Tongue (tissue), 2 donors: ENCODE results near the gene KCNH2. TPM values are rescaled to one million over a fixed set of nuclear protein-coding genes. Genes with fewer than 3 reads are reported as not detected.
"Not testable (repeated sequence)": the region's sequence is repeated elsewhere in the genome, so short reads cannot be mapped to it uniquely, and the experiment has no call there.

Experiments used
- DNase-seq: peaks from one replicate; pipeline ENCODE4 v3.0.0-alpha.2; 2015
- total RNA-seq: library from RNA; depleted of rRNA; stranded (reverse); fragments of >200 nt; gene quantifications from one replicate; pipeline ENCODE4 v1.2.3, GENCODE V29; 2014

KCNH2 gene
- total RNA-seq, 1 donor from 2014 or later, result 16.5 TPM

- DNase-seq, result not testable (repeated sequence)
Measured at GRCh38 chr7:151011616-151012015, 33.5 kb upstream of the KCNH2 start.

- DNase-seq, result no peak
Measured at GRCh38 chr7:151011097-151011409, 32.9 kb upstream of the KCNH2 start.

GRCh38 chr7:151010307-151011096, 32.4 kb upstream of the KCNH2 start:
- no peak for DNase-seq

- no peak for DNase-seq
Measured at GRCh38 chr7:151010037-151010306, 31.9 kb upstream of the KCNH2 start.

GRCh38 chr7:151009327-151010036, 31.4 kb upstream of the KCNH2 start:
- no peak for DNase-seq

GRCh38 chr7:151008511-151009323, 30.6 kb upstream of the KCNH2 start:
- no peak for DNase-seq

- DNase-seq, result no peak
Measured at GRCh38 chr7:151008143-151008510, 30.0 kb upstream of the KCNH2 start.

GRCh38 chr7:151007469-151007898, 29.4 kb upstream of the KCNH2 start:
- DNase-seq, result no peak

- DNase-seq, result no peak
Measured at GRCh38 chr7:151006590-151007300, 28.6 kb upstream of the KCNH2 start.

- DNase-seq, result no peak
Measured at GRCh38 chr7:151005566-151005965, 27.4 kb upstream of the KCNH2 start.

- no peak for DNase-seq
Measured at GRCh38 chr7:151003572-151003971, 25.5 kb upstream of the KCNH2 start.

GRCh38 chr7:151001546-151001945, 23.4 kb upstream of the KCNH2 start:
- DNase-seq, result no peak

- DNase-seq, result no peak
Measured at GRCh38 chr7:151000897-151001495, 22.9 kb upstream of the KCNH2 start.

GRCh38 chr7:150999497-151000230, 21.5 kb upstream of the KCNH2 start:
- no peak for DNase-seq

- no peak for DNase-seq
Measured at GRCh38 chr7:150999001-150999400, 20.9 kb upstream of the KCNH2 start.

GRCh38 chr7:150998341-150998740, 20.2 kb upstream of the KCNH2 start:
- no peak for DNase-seq

- no peak for DNase-seq
Measured at GRCh38 chr7:150997817-150998216, 19.7 kb upstream of the KCNH2 start.

GRCh38 chr7:150997075-150997511, 19.0 kb upstream of the KCNH2 start:
- no peak for DNase-seq

- DNase-seq, result no peak
Measured at GRCh38 chr7:150996376-150997074, 18.4 kb upstream of the KCNH2 start.

GRCh38 chr7:150994838-150995510, 16.9 kb upstream of the KCNH2 start:
- DNase-seq, result no peak
